ENCODE data around the gene PREX1. TPM values are rescaled to one million over a fixed set of nuclear protein-coding genes. Genes with fewer than 3 reads are reported as not detected.

PREX1 gene
- total and polyA plus RNA-seq, 2 of the 4 experiments (the other 2 are of a cell fraction): 0.67 to 0.72 TPM

GRCh38 chr20:48714764-48715163 lies 113.0 kb downstream of the PREX1 start:
- Histone ChIP-seq H2AK9ac (replicated peaks; ENCODE audit: low read depth, low read length, poor library complexity) (no peak overlapping the region), H4K20me1 (ENCODE audit: insufficient read depth, low read length) (no peaks in the 10 kb centered on the region; the same call in 1 of the 2 replicates), H2BK120ac (ENCODE audit: low read depth, low read length) (no peak overlapping the region), H3K9ac (ENCODE audit: low read depth, low read length) (no peak overlapping the region), H3K4ac (ENCODE audit: low read depth, low read length) (no peak overlapping the region), H2BK5ac (ENCODE audit: low read depth, low read length, poor library complexity, severe bottlenecking) (no peak overlapping the region), H3K18ac (ENCODE audit: low read depth, low read length) (no peak overlapping the region), H3K4me1 (ENCODE audit: control insufficient read depth, insufficient read depth, low read length) (no peaks in the 10 kb centered on the region), H3K36me3 (ENCODE audit: control insufficient read depth, insufficient read depth, low read length) (no peaks in the 10 kb centered on the region), H3K56ac (ENCODE audit: extremely low read depth, insufficient read depth, low read length) (no peak overlapping the region), H3K9me3 (ENCODE audit: control insufficient read depth, insufficient read depth, low read length) (no peaks in the 10 kb centered on the region), H2AK5ac (ENCODE audit: low read depth, low read length) (no peak overlapping the region), H3K14ac (replicated peaks; ENCODE audit: low read depth, low read length) (no peak overlapping the region), H3K4me3 (ENCODE audit: insufficient read depth, low read depth, low read length) (no peak overlapping the region), H4K91ac (ENCODE audit: insufficient read depth, low read depth, low read length) (no peak overlapping the region), H2BK15ac (ENCODE audit: low read depth, low read length) (no peak overlapping the region), H2AFZ (replicated peaks; ENCODE audit: low read length, poor library complexity) (no peak overlapping the region), H3K79me1 (ENCODE audit: low read depth in 1 of 2, low read length in 2 of 2) (no peaks in the 10 kb centered on the region), H3K4me2 (ENCODE audit: low read depth, low read length) (no peak overlapping the region), H3K27ac (ENCODE audit: insufficient read depth, low read length) (no peak overlapping the region), H2BK20ac (ENCODE audit: low read depth, low read length) (no peak overlapping the region), H3K27me3 (ENCODE audit: control insufficient read depth, insufficient read depth, low read length) (peaks cover 2% of the 10 kb centered on the region), H4K8ac (ENCODE audit: low read depth in 2 of 2, low read length in 2 of 2) (no peak overlapping the region), H3K23ac (ENCODE audit: low read depth, low read length) (no peak overlapping the region), H3K9me1 (ENCODE audit: insufficient read depth, low read length) (no peaks in the 10 kb centered on the region), H4K5ac (ENCODE audit: low read depth, low read length) (no peak overlapping the region)
- intact Hi-C loops (cut with micrococcal nuclease) (no loop called here), in situ Hi-C loops (cut with MboI; ENCODE audit: low sequenced_read_pairs) (no loop called here), dilution Hi-C loops (cut with HindIII; ENCODE audit: low sequenced_read_pairs, unreplicated experiment) (no loop called here)
- ChIA-PET POLR2A (ENCODE audit: unreplicated experiment) (no interaction called here), CTCF (no interaction called here)
- WGBS, 2 experiments (ENCODE audit: extremely low coverage in 2 of 2, insufficient read length in 1 of 2): no CpG with 5 or more reads among the region's 4 CpGs
- DNase-seq: no peak
- ATAC-seq (ENCODE audit: low read depth): no peak
- TF ChIP-seq MAFK (IDR thresholded peaks at IDR 0.05; ENCODE audit: low read depth, low read length) (no peak), POLR2A (IDR thresholded peaks at IDR 0.05; ENCODE audit: low read depth, low read length) (no peak), ELK1 (IDR thresholded peaks at IDR 0.05; ENCODE audit: borderline replicate concordance, low read depth, low read length) (no peak), CEBPB (IDR thresholded peaks at IDR 0.05; ENCODE audit: low read depth, low read length) (no peak)
- no TSS peak for BruUV-seq (replicated peaks)
